Lower lobe of right lung (tissue), 2 donors: ENCODE measurements around the gene CORIN. TPM values are rescaled to one million over a fixed set of nuclear protein-coding genes. Genes with fewer than 3 reads are reported as not detected.

Source experiments
- ATAC-seq, 2 donors: fragments of 200-7000 bp; cut with Tn5 transposase; one replicate each; pipeline ENCODE4 v1.9.1; 2020 to 2022; ENCODE audit warnings: mild to moderate bottlenecking in 2 of 2, moderate library complexity in 2 of 2
- DNase-seq: peaks from one replicate; pipeline ENCODE4 v3.0.0-alpha.2; 2020
- H3K27ac ChIP-seq: fragments of 200-600 bp; one replicate; pipeline ENCODE4 v1.8.0; 2022
- H3K27me3 ChIP-seq: fragments of 200-600 bp; one replicate; pipeline ENCODE4 v1.8.0; 2022; ENCODE audit warnings: low read depth
- H3K36me3 ChIP-seq: fragments of 200-600 bp; one replicate; pipeline ENCODE4 v1.8.0; 2022; ENCODE audit warnings: mild to moderate bottlenecking
- H3K4me1 ChIP-seq: fragments of 200-600 bp; one replicate; pipeline ENCODE4 v1.8.0; 2022
- H3K4me3 ChIP-seq: fragments of 200-600 bp; one replicate; pipeline ENCODE4 v1.8.0; 2022; ENCODE audit warnings: mild to moderate bottlenecking
- H3K9me3 ChIP-seq: fragments of 200-600 bp; one replicate; pipeline ENCODE4 v1.8.0; 2022
- intact Hi-C: fragments of 100-400 bp; cut with DNase I; formaldehyde crosslinking; loops from one replicate; pipeline ENCODE4 v1.11.0; 2022
- total RNA-seq: library from RNA; stranded (reverse); fragmentation: NEBNext Ultra II Directional; extraction: Animal tissue kit (Norgen Biotek cat#: 25700); gene quantifications from one replicate; pipeline ENCODE4 v1.2.1, GENCODE V29; 2021
- TF ChIP-seq, protein P1 (sequence below): fragments of 200-600 bp; IDR thresholded peaks from one replicate; pipeline ENCODE4 v1.8.0; 2022; ENCODE audit warnings: antibody characterized with exemption, mild to moderate bottlenecking
- donor health status: DM: no; HTN: yes; CAD: no; lungs with severe emphysema.

CORIN gene
- total RNA-seq, 1 donor from 2014 or later: 3.9 TPM

DNA sequence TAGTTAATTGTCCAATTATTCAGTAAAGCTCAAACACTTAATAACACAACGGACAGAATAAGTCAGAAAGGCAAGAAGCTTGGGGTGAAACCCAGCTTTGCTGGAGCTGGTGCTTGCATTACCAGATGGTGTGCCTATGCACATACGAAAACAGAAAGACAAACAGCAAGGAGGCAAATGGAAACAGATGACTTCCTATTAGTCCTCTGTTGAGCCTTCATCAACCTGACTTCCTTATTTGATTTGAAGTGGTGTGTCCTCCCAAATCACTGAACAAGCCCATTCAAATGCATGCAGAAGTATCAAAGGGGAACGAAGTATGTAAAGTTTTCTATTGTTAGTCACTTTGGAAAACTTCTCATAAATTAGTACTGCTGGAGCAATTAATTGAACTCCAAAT lies 186.6 kb downstream of the CORIN start:
- Histone ChIP-seq H3K4me1 (no peaks in the 10 kb centered on the region), H3K27me3 (no peaks in the 10 kb centered on the region), H3K36me3 (no peaks in the 10 kb centered on the region), H3K9me3 (no peaks in the 10 kb centered on the region), H3K27ac (no peak overlapping the region), H3K4me3 (no peak overlapping the region)
- intact Hi-C loops: no loop called here
- TF ChIP-seq, protein P1, sequence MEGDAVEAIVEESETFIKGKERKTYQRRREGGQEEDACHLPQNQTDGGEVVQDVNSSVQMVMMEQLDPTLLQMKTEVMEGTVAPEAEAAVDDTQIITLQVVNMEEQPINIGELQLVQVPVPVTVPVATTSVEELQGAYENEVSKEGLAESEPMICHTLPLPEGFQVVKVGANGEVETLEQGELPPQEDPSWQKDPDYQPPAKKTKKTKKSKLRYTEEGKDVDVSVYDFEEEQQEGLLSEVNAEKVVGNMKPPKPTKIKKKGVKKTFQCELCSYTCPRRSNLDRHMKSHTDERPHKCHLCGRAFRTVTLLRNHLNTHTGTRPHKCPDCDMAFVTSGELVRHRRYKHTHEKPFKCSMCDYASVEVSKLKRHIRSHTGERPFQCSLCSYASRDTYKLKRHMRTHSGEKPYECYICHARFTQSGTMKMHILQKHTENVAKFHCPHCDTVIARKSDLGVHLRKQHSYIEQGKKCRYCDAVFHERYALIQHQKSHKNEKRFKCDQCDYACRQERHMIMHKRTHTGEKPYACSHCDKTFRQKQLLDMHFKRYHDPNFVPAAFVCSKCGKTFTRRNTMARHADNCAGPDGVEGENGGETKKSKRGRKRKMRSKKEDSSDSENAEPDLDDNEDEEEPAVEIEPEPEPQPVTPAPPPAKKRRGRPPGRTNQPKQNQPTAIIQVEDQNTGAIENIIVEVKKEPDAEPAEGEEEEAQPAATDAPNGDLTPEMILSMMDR: no peak
- DNase-seq (no peak), ATAC-seq (no peak)

DNA sequence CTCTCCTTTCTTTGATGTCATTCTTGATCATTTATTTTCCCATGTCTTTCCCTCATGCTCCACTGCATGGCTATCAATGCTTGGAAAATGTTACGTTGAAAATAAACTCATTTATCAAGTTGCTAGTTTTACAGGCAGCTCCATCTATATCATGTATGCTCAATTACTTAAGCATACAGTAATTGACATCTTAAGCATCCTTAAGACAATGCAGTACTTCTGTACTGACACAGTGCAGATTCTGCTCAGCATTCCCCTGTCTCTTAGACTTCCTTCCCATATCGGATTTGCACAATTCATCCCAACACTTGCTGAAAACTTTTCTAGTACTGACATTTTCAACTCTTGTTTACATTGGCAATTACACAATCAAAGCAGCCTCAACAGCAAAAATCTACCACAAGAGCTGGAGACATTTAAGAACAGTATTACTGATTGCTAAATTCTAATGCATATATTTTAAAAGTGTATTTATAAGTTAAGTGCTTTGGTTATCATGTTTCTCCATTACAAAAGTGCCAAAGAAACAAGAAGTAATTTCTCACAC lies 187.2 kb downstream of the CORIN start:
- H3K27ac ChIP-seq: no peak overlapping the region
- no peaks in the 10 kb centered on the region for H3K4me1 ChIP-seq
- H3K9me3 ChIP-seq: no peaks in the 10 kb centered on the region
- intact Hi-C loops: no loop called here
- ATAC-seq: no peak
- H3K27me3 ChIP-seq: no peaks in the 10 kb centered on the region
- H3K4me3 ChIP-seq: no peak overlapping the region
- DNase-seq: no peak
- H3K36me3 ChIP-seq: no peaks in the 10 kb centered on the region
- TF ChIP-seq, protein P1: no peak

DNA sequence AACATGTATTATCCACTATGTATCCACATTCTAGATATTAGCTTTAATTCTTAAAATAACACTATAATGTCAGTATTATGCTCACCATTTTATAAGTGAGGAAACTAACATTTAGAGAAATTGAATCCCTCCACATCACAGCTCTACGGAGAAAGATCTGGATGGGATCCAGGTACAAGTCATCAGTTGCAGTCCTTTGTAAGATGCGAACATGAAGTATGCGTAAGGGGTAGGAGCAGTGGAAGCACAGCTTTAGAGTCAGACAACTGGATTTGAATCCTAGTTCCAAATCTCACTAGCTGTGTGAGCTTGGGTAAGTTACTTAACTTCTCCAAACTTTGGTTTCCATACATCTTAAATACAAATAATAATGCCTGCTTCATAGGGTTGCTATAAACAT lies 190.3 kb downstream of the CORIN start:
- no peaks in the 10 kb centered on the region for H3K36me3 ChIP-seq
- no peak for ATAC-seq
- H3K27me3 ChIP-seq: no peaks in the 10 kb centered on the region
- H3K9me3 ChIP-seq: no peaks in the 10 kb centered on the region
- H3K4me3 ChIP-seq: no peak overlapping the region
- no peaks in the 10 kb centered on the region for H3K4me1 ChIP-seq
- TF ChIP-seq, protein P1: no peak
- H3K27ac ChIP-seq: no peak overlapping the region
- intact Hi-C loops: no loop called here
- DNase-seq: no peak

DNA sequence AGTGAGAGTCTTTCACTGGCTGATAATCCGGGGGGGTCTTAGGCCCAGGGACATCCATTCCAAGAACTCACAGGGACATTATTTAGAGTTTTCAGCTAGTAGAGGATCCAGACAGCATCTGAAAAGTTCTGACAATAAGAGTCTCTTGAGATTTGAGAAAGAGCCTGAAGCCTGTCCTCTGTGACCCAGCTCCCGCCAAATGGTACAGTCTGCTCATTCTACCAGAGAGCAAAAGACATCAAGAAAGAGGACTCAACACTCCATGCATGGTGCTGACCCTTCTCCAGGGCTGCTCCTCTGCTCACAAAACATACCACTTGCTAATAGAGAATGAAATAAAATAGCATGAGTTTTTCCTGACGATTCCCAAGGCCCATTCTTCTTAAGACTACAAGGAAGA lies 190.8 kb downstream of the CORIN start:
- intact Hi-C loops: no loop called here
- no peak for DNase-seq
- Histone ChIP-seq H3K36me3 (no peaks in the 10 kb centered on the region), H3K4me1 (no peaks in the 10 kb centered on the region), H3K27ac (no peak overlapping the region), H3K9me3 (no peaks in the 10 kb centered on the region), H3K27me3 (no peaks in the 10 kb centered on the region), H3K4me3 (no peak overlapping the region)
- no peak for ATAC-seq
- TF ChIP-seq, protein P1: no peak

DNA sequence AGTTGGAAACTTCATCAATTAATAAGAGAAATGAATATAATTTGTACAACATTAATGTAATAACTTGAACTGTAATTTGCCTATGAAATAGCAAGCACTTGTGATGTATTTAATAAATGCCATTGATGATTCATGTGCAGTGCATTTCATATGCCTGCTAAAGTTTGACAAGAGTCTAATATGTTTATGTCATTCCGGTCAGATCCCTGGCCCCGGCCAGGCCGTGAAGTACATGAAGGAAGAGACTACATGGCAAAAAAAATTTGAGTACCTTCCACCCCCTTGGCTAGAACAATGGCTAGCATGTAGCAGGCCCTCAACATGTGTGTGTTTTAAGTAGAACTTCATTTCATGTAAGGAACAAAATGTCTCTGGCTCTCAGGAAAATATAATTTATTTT lies 191.5 kb downstream of the CORIN start:
- no peaks in the 10 kb centered on the region for H3K9me3 ChIP-seq
- DNase-seq (no peak), ATAC-seq (no peak)
- no peaks in the 10 kb centered on the region for H3K36me3 ChIP-seq
- no peaks in the 10 kb centered on the region for H3K4me1 ChIP-seq
- H3K27me3 ChIP-seq: no peaks in the 10 kb centered on the region
- no peak overlapping the region for H3K4me3 ChIP-seq
- intact Hi-C loops: no loop called here
- TF ChIP-seq, protein P1: no peak
- no peak overlapping the region for H3K27ac ChIP-seq

DNA sequence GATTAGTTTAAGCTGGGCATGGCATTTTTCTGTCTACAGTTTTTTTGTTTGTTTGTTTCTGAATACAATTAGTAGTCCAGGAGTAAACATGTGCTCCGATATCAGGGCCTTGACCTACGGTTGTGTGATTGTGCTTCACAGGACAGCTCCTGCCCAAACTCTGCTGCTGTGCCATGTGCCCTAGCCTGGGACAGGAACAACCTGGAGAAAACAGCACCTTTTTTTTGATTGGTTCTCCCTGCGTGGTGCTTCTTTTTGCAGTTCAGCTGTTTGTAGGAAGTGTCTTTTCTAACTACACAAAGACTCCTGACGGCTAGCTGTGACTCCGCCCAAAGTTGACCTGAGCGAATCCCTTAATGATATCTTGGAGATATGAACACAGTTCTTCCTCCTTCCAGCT lies 194.0 kb downstream of the CORIN start:
- Histone ChIP-seq H3K27ac (no peak overlapping the region), H3K4me3 (no peak overlapping the region), H3K27me3 (no peaks in the 10 kb centered on the region), H3K9me3 (no peaks in the 10 kb centered on the region), H3K36me3 (no peaks in the 10 kb centered on the region), H3K4me1 (no peaks in the 10 kb centered on the region)
- DNase-seq (no peak), ATAC-seq (no peak)
- TF ChIP-seq, protein P1: no peak
- intact Hi-C loops: no loop called here
